ENCODE data around the gene KIF1B.

- TF ChIP-seq CTCF (IDR thresholded peaks at IDR 0.05; ENCODE audit: borderline replicate concordance, extremely low read depth, low read length, poor library complexity, severe bottlenecking) = no peak
- no peak for TF ChIP-seq EZH2 (IDR thresholded peaks at IDR 0.05; ENCODE audit: borderline replicate concordance, low read depth, low read length, severe bottlenecking)
Measured at GRCh38 chr1:10252508-10252907, 42.1 kb downstream of the KIF1B start.
